HCT116 (cell line): ENCODE results near the gene CEP112. TPM values are rescaled to one million over a fixed set of nuclear protein-coding genes. Genes with fewer than 3 reads are reported as not detected.
"Not testable (repeated sequence)": the region's sequence is repeated elsewhere in the genome, so short reads cannot be mapped to it uniquely, and the experiment has no call there.

ENCODE experiments used
- ATAC-seq: fragments of 200-7000 bp; cut with Tn5 transposase; 2 replicates; pipeline ENCODE4 v1.9.1; 2020; ENCODE audit warnings: mild to moderate bottlenecking, moderate library complexity
- BruUV-seq: library from RNA; stranded (reverse); fragments of 400-500 nt; replicated peaks from 2 replicates; lab custom pipeline; 2021; lab: Mats Ljungman, UMichigan
- CTCF ChIA-PET: fragments of 300-600 bp; sonication (Branson Sonifier 250); formaldehyde crosslinking; loops from one replicate; lab custom pipeline; 2021; ENCODE audit warnings: antibody characterized with exemption; lab: Charles Lee
- POLR2A ChIA-PET: fragments of 300-600, 350-600 bp; sonication (Branson Sonifier 250); formaldehyde crosslinking; loops from one replicate; lab custom pipeline; 2021; ENCODE audit warnings: antibody characterized with exemption; lab: Charles Lee
- RAD21 ChIA-PET, 2 experiments: fragments of 300-600 bp; sonication (Branson Sonifier 250); formaldehyde crosslinking; loops; one replicate each; lab custom pipeline; 2023; ENCODE audit warnings: low total read pairs in 2 of 2; ENCODE audit not compliant: uncharacterized antibody in 2 of 2, unreplicated experiment in 2 of 2, low non-redundant PET in 1 of 2; lab: Charles Lee
- DNase-seq: peaks from one replicate; pipeline ENCODE4 v3.0.0-alpha.2; 2010; ENCODE audit warnings: low read depth, low spot score
- H2AFZ ChIP-seq: fragments of 200-600 bp; shearing (Covaris generic), sonication (generic); 2 replicates; pipeline ENCODE4 v1.6.1; 2017; ENCODE audit warnings: low read depth, mixed run types, mixed read lengths, antibody characterized with exemption, low read length; ENCODE audit not compliant: poor library complexity, severe bottlenecking
- H3K27ac ChIP-seq: 2 replicates; pipeline ENCODE4 v1.5.1; 2012; ENCODE audit warnings: low read depth, low read length
- H3K27me3 ChIP-seq: fragments of 200-600 bp; sonication (generic); 2 replicates; pipeline ENCODE4 v1.6.1; 2016; ENCODE audit warnings: mixed run types, low read length, mixed read lengths; ENCODE audit not compliant: insufficient read depth
- H3K36me3 ChIP-seq, 2 experiments: fragments of 200-500 bp in 1 of 2; fragments of 200-600 bp in 1 of 2; sonication (Bioruptor generic) in 1 of 2; sonication (generic) in 1 of 2; 2 replicates each; pipeline versions ENCODE4 v1.5.1 to v1.6.1; 2014 to 2016; ENCODE audit warnings: low read length in 2 of 2, inconsistent platforms in 1 of 2, mixed read lengths in 1 of 2, mixed run types in 1 of 2; ENCODE audit not compliant: insufficient read depth in 2 of 2, control insufficient read depth in 1 of 2
- H3K4me1 ChIP-seq, 2 experiments: fragments of 200-600 bp in 1 of 2; sonication (generic) in 1 of 2; 2 replicates each; pipeline versions ENCODE4 v1.5.1 to v1.6.1; 2012 to 2017; ENCODE audit warnings: low read length in 2 of 2, inconsistent platforms in 1 of 2, mild to moderate bottlenecking in 1 of 2, mixed read lengths in 1 of 2, mixed run types in 1 of 2, moderate library complexity in 1 of 2; ENCODE audit not compliant: insufficient read depth in 2 of 2, control insufficient read depth in 1 of 2
- H3K4me2 ChIP-seq: fragments of 200-600 bp; sonication (generic); 2 replicates; pipeline ENCODE4 v1.6.1; 2017; ENCODE audit warnings: mixed run types, low read length, mixed read lengths
- H3K4me3 ChIP-seq, 2 experiments: fragments of 200-600 bp in 1 of 2; sonication (generic) in 1 of 2; replicated peaks in 1 of 2; 2 replicates each; pipeline ENCODE4 v1.5.1; 2011 to 2016; ENCODE audit warnings: low read length in 2 of 2, control low read depth in 1 of 2, low read depth in 1 of 2, mild to moderate bottlenecking in 1 of 2, mixed read lengths in 1 of 2, mixed run types in 1 of 2
- H3K79me2 ChIP-seq: fragments of 200-600 bp; sonication (generic); 2 replicates; pipeline ENCODE4 v1.6.1; 2017; ENCODE audit warnings: mild to moderate bottlenecking, mixed run types, low read length, moderate library complexity, mixed read lengths; ENCODE audit not compliant: insufficient read depth
- H3K9ac ChIP-seq: fragments of 200-600 bp; sonication (generic); 2 replicates; pipeline ENCODE4 v1.6.1; 2016; ENCODE audit warnings: low read length, mixed read lengths
- H3K9me2 ChIP-seq: fragments of 200-600 bp; sonication (generic), shearing (Covaris generic); 2 replicates; pipeline ENCODE4 v1.6.1; 2017; ENCODE audit warnings: mixed run types, mild to moderate bottlenecking, moderate library complexity; ENCODE audit not compliant: insufficient read depth
- H3K9me3 ChIP-seq, 2 experiments: fragments of 200-500 bp in 1 of 2; fragments of 200-600 bp in 1 of 2; sonication (Bioruptor generic) in 1 of 2; sonication (generic) in 1 of 2; 2 replicates each; pipeline ENCODE4 v1.6.1; 2014 to 2017; ENCODE audit warnings: low read length in 2 of 2, mixed read lengths in 2 of 2, inconsistent platforms in 1 of 2, low read depth in 1 of 2, mild to moderate bottlenecking in 1 of 2, mixed run types in 1 of 2, moderate library complexity in 1 of 2; ENCODE audit not compliant: control insufficient read depth in 1 of 2, insufficient read depth in 1 of 2
- H4K20me1 ChIP-seq: fragments of 200-600 bp; sonication (generic), shearing (Covaris generic); 2 replicates; pipeline ENCODE4 v1.6.1; 2017; ENCODE audit warnings: mixed run types, mild to moderate bottlenecking, moderate library complexity; ENCODE audit not compliant: insufficient read depth
- ELF1 ChIP-seq: IDR thresholded peaks from 2 replicates; pipeline ENCODE4 v1.6.1; 2012; ENCODE audit warnings: low read depth, borderline replicate concordance
- intact Hi-C: fragments of 100-400 bp; cut with micrococcal nuclease; formaldehyde crosslinking; loops from 2 replicates; pipeline ENCODE4 v1.10.0; 2022
- total RNA-seq: library from RNA; stranded (reverse); gene quantifications from one replicate; pipeline ENCODE4 v1.2.1, GENCODE V29; 2021; ENCODE audit not compliant: unreplicated experiment
- TF ChIP-seq, protein P1 (sequence below): IDR thresholded peaks from 2 replicates; pipeline ENCODE4 v1.6.1; 2012; ENCODE audit warnings: low read depth

The CEP112 gene
- total RNA-seq, 1 experiment from 2014 or later = 10.9 TPM

DNA sequence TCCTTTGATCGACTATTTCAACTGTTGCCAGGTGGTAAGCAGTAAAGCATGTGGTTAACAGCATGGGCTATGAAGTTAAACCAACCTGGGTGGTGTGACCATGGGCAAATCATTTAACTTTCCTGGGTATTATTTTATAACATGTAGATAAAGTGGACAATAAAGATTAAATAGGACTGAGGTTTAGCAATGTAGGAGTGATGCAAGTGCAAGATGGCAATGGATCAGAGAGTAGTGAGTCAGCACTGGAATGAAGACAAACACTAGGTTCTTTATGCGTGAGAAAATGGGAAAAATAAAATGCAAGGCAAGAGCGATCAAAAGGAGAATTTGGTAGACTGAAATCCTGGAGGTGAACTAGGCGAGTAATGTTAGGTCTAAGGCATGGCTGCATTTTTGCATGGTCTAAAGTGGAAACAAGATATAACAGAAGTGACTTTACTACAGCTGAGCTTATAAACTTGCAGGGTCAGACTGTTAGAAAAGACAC is 408.0 kb downstream of the CEP112 start (continued):
- TF ChIP-seq, protein P1, sequence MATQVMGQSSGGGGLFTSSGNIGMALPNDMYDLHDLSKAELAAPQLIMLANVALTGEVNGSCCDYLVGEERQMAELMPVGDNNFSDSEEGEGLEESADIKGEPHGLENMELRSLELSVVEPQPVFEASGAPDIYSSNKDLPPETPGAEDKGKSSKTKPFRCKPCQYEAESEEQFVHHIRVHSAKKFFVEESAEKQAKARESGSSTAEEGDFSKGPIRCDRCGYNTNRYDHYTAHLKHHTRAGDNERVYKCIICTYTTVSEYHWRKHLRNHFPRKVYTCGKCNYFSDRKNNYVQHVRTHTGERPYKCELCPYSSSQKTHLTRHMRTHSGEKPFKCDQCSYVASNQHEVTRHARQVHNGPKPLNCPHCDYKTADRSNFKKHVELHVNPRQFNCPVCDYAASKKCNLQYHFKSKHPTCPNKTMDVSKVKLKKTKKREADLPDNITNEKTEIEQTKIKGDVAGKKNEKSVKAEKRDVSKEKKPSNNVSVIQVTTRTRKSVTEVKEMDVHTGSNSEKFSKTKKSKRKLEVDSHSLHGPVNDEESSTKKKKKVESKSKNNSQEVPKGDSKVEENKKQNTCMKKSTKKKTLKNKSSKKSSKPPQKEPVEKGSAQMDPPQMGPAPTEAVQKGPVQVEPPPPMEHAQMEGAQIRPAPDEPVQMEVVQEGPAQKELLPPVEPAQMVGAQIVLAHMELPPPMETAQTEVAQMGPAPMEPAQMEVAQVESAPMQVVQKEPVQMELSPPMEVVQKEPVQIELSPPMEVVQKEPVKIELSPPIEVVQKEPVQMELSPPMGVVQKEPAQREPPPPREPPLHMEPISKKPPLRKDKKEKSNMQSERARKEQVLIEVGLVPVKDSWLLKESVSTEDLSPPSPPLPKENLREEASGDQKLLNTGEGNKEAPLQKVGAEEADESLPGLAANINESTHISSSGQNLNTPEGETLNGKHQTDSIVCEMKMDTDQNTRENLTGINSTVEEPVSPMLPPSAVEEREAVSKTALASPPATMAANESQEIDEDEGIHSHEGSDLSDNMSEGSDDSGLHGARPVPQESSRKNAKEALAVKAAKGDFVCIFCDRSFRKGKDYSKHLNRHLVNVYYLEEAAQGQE = no peak
- peak; percentile 10; the same call in 1 of the 2 replicates for TF ChIP-seq ELF1

DNA sequence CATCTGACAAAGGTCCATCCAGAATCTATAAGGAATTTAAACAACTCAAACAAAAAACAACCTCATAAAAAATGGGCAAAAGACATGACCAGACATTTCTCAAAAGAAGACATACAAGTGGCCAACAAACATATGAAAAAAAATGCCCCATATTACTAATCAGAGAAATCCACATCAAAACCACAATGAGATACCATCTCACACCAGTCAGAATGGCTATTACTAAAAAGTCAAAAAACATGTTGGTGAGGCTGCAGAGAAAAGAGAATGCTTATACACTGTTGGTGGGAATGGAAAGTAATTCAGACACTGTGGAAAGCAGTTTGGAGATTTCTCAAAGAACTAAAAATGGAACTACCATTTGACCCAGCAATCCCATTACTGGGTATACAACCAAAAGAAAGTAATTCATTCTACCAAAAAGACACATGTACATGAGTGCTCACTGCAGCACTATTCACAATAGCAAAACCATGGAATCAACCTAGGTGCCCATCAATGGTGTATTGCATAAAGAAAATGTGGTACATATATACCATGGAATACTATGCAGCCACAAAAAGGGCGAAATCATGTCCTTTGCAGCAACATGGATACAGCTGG is 409.7 kb downstream of the CEP112 start:
- H3K27me3 ChIP-seq, CTCF ChIA-PET, H3K36me3 ChIP-seq, RAD21 ChIA-PET, H3K9ac ChIP-seq, DNase-seq, H3K27ac ChIP-seq, H3K9me2 ChIP-seq, H4K20me1 ChIP-seq, H3K4me2 ChIP-seq, H3K4me3 ChIP-seq, BruUV-seq, H3K79me2 ChIP-seq, POLR2A ChIA-PET, H2AFZ ChIP-seq, H3K9me3 ChIP-seq, ATAC-seq: not testable (repeated sequence)
- peaks cover 39 to 40% of the 10 kb centered on the region in 2 experiments for H3K4me1 ChIP-seq
- intact Hi-C loops = loop anchor here (10.0 kb wide), 1 partner anchor 197 kb away; no protein-coding TSS in a partner anchor
